ENCODE measurements around the gene RGS7. TPM values are rescaled to one million over a fixed set of nuclear protein-coding genes. Genes with fewer than 3 reads are reported as not detected.

Gene RGS7
- polyA plus RNA-seq, 2 of the 4 experiments (the other 2 are of a cell fraction): 0.08 TPM; not detected in 1

DNA sequence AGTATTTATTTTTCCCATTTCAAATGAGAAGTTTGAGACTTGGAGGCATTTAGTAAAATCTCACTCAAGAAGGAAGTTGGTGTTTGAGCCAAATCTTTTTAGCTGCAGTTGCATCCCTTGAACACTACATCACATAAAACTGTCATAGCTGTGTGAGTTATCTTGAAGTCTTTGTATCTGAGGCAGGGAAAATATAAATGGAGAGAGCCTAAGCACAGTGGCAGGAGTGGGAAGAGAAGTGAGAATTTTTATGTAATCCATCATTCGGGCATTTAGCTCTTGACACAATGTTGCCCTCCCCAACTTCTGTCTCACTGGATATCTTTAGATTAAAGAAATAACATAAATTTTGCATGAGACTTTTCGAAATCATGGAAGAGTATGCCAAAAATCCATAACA lies 509.7 kb downstream of the RGS7 start:
- H3K4me2 ChIP-seq: no peak overlapping the region
- no peak overlapping the region for H3K27ac ChIP-seq
- H3K9me3 ChIP-seq: no peaks in the 10 kb centered on the region
- no peak for TF ChIP-seq RCOR1 (IDR thresholded peaks at IDR 0.05; ENCODE audit: low read depth, low read length)
- no peak for TF ChIP-seq NR3C1 (IDR thresholded peaks at IDR 0.05)
- CTCF ChIA-PET: interaction anchor here (0.8 to 1.1 kb wide), 3 partner anchors 31 to 80 kb away, joined by 3 read pairs; no protein-coding TSS in a partner anchor
- DNase-seq (ENCODE audit: low read depth in 1 of 2, low spot score in 1 of 2) (no peak), FAIRE-seq (no peak), ATAC-seq (no peak)
- no peak overlapping the region for H3K4me3 ChIP-seq
- 25% methylated on average over 2 of the region's 2 CpGs for WGBS (ENCODE audit: missing lambda C conversion rate)
- no peaks in the 10 kb centered on the region for H3K4me1 ChIP-seq
- POLR2A ChIA-PET: no interaction called here

GRCh38 chr1:240844486-240844885 lies 512.5 kb downstream of the RGS7 start:
- ATAC-seq (no peak), DNase-seq (ENCODE audit: low read depth in 1 of 2, low spot score in 1 of 2) (no peak), FAIRE-seq (no peak)
- 88% methylated on average over 1 of the region's 1 CpG for WGBS (ENCODE audit: missing lambda C conversion rate)
- ChIA-PET POLR2A (no interaction called here), CTCF (interaction anchor here (1.0 to 1.6 kb wide), 2 partner anchors 20 to 113 kb away, joined by 3 to 6 read pairs; no protein-coding TSS in a partner anchor)
- no peak overlapping the region for H3K27ac ChIP-seq
- no peak overlapping the region for H3K4me3 ChIP-seq
- no peaks in the 10 kb centered on the region for H3K9me3 ChIP-seq
- no peaks in the 10 kb centered on the region for H3K4me1 ChIP-seq
- no peak for TF ChIP-seq TP53 (CRISPR knock-in tag; IDR thresholded peaks at IDR 0.05)
- no peak for TF ChIP-seq RAD21 (conservative IDR thresholded peaks at IDR 0.05 in 1 of 2, IDR thresholded peaks at IDR 0.05 in 1 of 2)
- TF ChIP-seq CHD2 (IDR thresholded peaks at IDR 0.05; ENCODE audit: low read length, partially characterized antibody): no peak
- no peak for TF ChIP-seq KDM1A (IDR thresholded peaks at IDR 0.05; ENCODE audit: low read depth)
- no peak for TF ChIP-seq JUNB (IDR thresholded peaks at IDR 0.05)
- TF ChIP-seq ZC3H11A (IDR thresholded peaks at IDR 0.05): no peak
- no peak for TF ChIP-seq MYC (IDR thresholded peaks at IDR 0.05; ENCODE audit: borderline replicate concordance, low read length)
- TF ChIP-seq POLR2AphosphoS2 (conservative IDR thresholded peaks at IDR 0.05; ENCODE audit: low read length): no peak
- TF ChIP-seq FOSB (CRISPR knock-in tag; IDR thresholded peaks at IDR 0.05): no peak
- no peak for TF ChIP-seq NPAS2 (CRISPR knock-in tag; IDR thresholded peaks at IDR 0.05; ENCODE audit: borderline replicate concordance)
- no peak overlapping the region for H3K4me2 ChIP-seq

DNA sequence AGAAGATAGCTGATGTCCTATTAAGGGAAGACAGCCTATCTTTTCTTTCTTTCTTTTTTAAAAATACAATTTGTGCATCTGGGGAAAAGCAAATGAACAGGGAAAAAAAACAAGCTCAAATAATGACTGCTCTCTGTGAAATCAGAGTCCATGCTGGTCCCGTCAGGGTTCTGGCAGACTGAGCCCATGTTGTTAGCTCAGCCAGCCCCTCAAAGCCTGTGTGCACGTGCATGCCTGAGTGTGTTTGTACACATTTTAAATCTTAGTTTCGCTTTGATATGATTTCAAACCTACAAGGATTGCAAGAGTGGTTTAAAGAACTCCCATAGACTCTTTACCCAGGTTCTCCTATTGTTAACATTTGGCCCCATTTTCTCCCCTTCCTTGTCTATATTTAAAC lies 513.2 kb downstream of the RGS7 start:
- no peaks in the 10 kb centered on the region for H3K4me1 ChIP-seq
- no peak overlapping the region for H3K4me3 ChIP-seq
- ATAC-seq (no peak), DNase-seq (ENCODE audit: low read depth in 1 of 2, low spot score in 1 of 2) (no peak), FAIRE-seq (no peak)
- ChIA-PET POLR2A (no interaction called here), CTCF (interaction anchor here (1.0 to 1.6 kb wide), 2 partner anchors 20 to 112 kb away, joined by 3 to 6 read pairs; no protein-coding TSS in a partner anchor)
- H3K9me3 ChIP-seq: no peaks in the 10 kb centered on the region
- H3K4me2 ChIP-seq: peak overlapping the region; percentile 34
- TF ChIP-seq, protein P1, sequence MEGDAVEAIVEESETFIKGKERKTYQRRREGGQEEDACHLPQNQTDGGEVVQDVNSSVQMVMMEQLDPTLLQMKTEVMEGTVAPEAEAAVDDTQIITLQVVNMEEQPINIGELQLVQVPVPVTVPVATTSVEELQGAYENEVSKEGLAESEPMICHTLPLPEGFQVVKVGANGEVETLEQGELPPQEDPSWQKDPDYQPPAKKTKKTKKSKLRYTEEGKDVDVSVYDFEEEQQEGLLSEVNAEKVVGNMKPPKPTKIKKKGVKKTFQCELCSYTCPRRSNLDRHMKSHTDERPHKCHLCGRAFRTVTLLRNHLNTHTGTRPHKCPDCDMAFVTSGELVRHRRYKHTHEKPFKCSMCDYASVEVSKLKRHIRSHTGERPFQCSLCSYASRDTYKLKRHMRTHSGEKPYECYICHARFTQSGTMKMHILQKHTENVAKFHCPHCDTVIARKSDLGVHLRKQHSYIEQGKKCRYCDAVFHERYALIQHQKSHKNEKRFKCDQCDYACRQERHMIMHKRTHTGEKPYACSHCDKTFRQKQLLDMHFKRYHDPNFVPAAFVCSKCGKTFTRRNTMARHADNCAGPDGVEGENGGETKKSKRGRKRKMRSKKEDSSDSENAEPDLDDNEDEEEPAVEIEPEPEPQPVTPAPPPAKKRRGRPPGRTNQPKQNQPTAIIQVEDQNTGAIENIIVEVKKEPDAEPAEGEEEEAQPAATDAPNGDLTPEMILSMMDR (IDR thresholded peaks at IDR 0.05): no peak
- no peak for TF ChIP-seq REST (IDR thresholded peaks at IDR 0.05)
- TF ChIP-seq RNF2 (IDR thresholded peaks at IDR 0.05; ENCODE audit: borderline replicate concordance, low read depth): no peak
- no peak for TF ChIP-seq NFE2L2 (conservative IDR thresholded peaks at IDR 0.05; ENCODE audit: low read length)
- no peak for TF ChIP-seq EP300 (IDR thresholded peaks at IDR 0.05)
- TF ChIP-seq CEBPB (IDR thresholded peaks at IDR 0.05): no peak
- TF ChIP-seq TP53 (CRISPR knock-in tag; IDR thresholded peaks at IDR 0.05): no peak
- TF ChIP-seq ZNF302 (CRISPR knock-in tag; IDR thresholded peaks at IDR 0.05): no peak
- TF ChIP-seq, protein P2, sequence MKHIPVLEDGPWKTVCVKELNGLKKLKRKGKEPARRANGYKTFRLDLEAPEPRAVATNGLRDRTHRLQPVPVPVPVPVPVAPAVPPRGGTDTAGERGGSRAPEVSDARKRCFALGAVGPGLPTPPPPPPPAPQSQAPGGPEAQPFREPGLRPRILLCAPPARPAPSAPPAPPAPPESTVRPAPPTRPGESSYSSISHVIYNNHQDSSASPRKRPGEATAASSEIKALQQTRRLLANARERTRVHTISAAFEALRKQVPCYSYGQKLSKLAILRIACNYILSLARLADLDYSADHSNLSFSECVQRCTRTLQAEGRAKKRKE (CRISPR knock-in tag; IDR thresholded peaks at IDR 0.05; ENCODE audit: low read depth): no peak
- TF ChIP-seq HOXA7 (CRISPR knock-in tag; IDR thresholded peaks at IDR 0.05): no peak
- TF ChIP-seq FOSL2 (IDR thresholded peaks at IDR 0.05): no peak
- TF ChIP-seq FOSL2 (CRISPR knock-in tag; IDR thresholded peaks at IDR 0.05): no peak
- no peak for TF ChIP-seq RFX5 (IDR thresholded peaks at IDR 0.05)
- 11% methylated on average over 3 of the region's 3 CpGs for WGBS (ENCODE audit: missing lambda C conversion rate)
- H3K27ac ChIP-seq: no peak overlapping the region
